ENCODE data around the gene MAP3K3. TPM values are rescaled to one million over a fixed set of nuclear protein-coding genes. Genes with fewer than 3 reads are reported as not detected.

Gene MAP3K3
- total and polyA plus RNA-seq, 9 of the 15 experiments (the other 6 are each of a cell fraction or from before 2014, with no cell fraction given) = 0.69 to 16.5 (median 12.1) TPM

- TF ChIP-seq ATF4 (CRISPR knock-in tag; IDR thresholded peaks at IDR 0.05) (0 out of 2 replicates have a peak, but pooled peaks have one; percentile 8), CHD2 (IDR thresholded peaks at IDR 0.05; ENCODE audit: low read depth, low read length) (peak; percentile 49; the same call in 1 of the 2 replicates), TOE1 (IDR thresholded peaks at IDR 0.05; ENCODE audit: borderline replicate concordance) (peak; percentile 50; the same call in 1 of the 2 replicates), TOE1 (CRISPR knock-in tag; IDR thresholded peaks at IDR 0.05; ENCODE audit: borderline replicate concordance, low read depth) (no peak), ZFP1 (CRISPR knock-in tag; IDR thresholded peaks at IDR 0.05) (no peak), CCNT2 (IDR thresholded peaks at IDR 0.05; ENCODE audit: borderline replicate concordance, extremely low read depth, insufficient read length, low read depth, low read length) (peak; percentile 99), SRSF7 (optimal IDR thresholded peaks at IDR 0.05; ENCODE audit: low read depth, low read length) (no peak), HMBOX1 (IDR thresholded peaks at IDR 0.05) (0 out of 2 replicates have a peak, but pooled peaks have one; percentile 5), CEBPB (tag; IDR thresholded peaks at IDR 0.05) (no peak), HDAC2 (IDR thresholded peaks at IDR 0.05) (0 out of 2 replicates have a peak, but pooled peaks have one; percentile 50), MEIS2 (IDR thresholded peaks at IDR 0.05; ENCODE audit: partially characterized antibody) (peak; percentile 50), ZNF780A (CRISPR knock-in tag; IDR thresholded peaks at IDR 0.05) (no peak), BCLAF1 (IDR thresholded peaks at IDR 0.05; ENCODE audit: borderline replicate concordance in 1 of 2, control insufficient read depth in 1 of 2, low read depth in 2 of 2, low read length in 1 of 2) (0 out of 4 replicates have a peak, but pooled peaks of 1 of the 2 experiments have one; percentile 74), ATF7 (IDR thresholded peaks at IDR 0.05) (peak; percentile 67; the same call in 1 of the 2 replicates), SMAD4 (CRISPR knock-in tag; conservative IDR thresholded peaks at IDR 0.05) (0 out of 2 replicates have a peak, but pooled peaks have one; percentile 51), GMEB1 (CRISPR knock-in tag; IDR thresholded peaks at IDR 0.05) (peak; percentile 87), FOSL1 (tag; conservative IDR thresholded peaks at IDR 0.05) (0 out of 2 replicates have a peak, but pooled peaks have one; percentile 4), ZNF232 (CRISPR knock-in tag; IDR thresholded peaks at IDR 0.05) (no peak), SREBF1 (IDR thresholded peaks at IDR 0.05; ENCODE audit: borderline replicate concordance, low read depth, low read length) (no peak), POLR2AphosphoS5 (IDR thresholded peaks at IDR 0.05; ENCODE audit: control insufficient read depth, insufficient read depth, low read depth, low read length) (peak; percentile 81; the same call in 1 of the 2 replicates)
These were observed 119.4 kb downstream of the MAP3K3 start, which contains the start of gene STRADA (continued) for GRCh38 chr17:63741408-63742173.
